WTC11 (cell line): Measurements from ENCODE around the gene GNB2. TPM values are rescaled to one million over a fixed set of nuclear protein-coding genes. Genes with fewer than 3 reads are reported as not detected.

ENCODE experiments used
- ATAC-seq: fragments of 200-7000 bp; cut with Tn5 transposase; 2 replicates; pipeline ENCODE4 v1.10.0; 2021; ENCODE audit warnings: mild to moderate bottlenecking, moderate library complexity
- CTCF ChIA-PET: fragments of 300-600 bp; sonication (Branson Sonifier 250); formaldehyde crosslinking; loops from one replicate; lab custom pipeline; 2021; ENCODE audit warnings: antibody characterized with exemption; lab: Charles Lee
- POLR2A ChIA-PET: fragments of 350-600 bp; sonication (Branson Sonifier 250); formaldehyde crosslinking; loops from one replicate; lab custom pipeline; 2021; ENCODE audit warnings: antibody characterized with exemption; lab: Charles Lee
- DNase-seq: peaks from one replicate; pipeline ENCODE4 v3.0.0; 2021; ENCODE audit warnings: low spot score
- H3K27ac Mint-ChIP-seq: 2 replicates; pipeline ENCODE4 v1.8.0; 2021; ENCODE audit warnings: mixed read lengths
- H3K27me3 Mint-ChIP-seq: 2 replicates; pipeline ENCODE4 v1.8.0; 2021; ENCODE audit warnings: low read depth, mild to moderate bottlenecking, moderate library complexity, mixed read lengths
- H3K36me3 Mint-ChIP-seq: 2 replicates; pipeline ENCODE4 v1.8.0; 2021; ENCODE audit warnings: mixed read lengths
- H3K4me1 Mint-ChIP-seq: 2 replicates; pipeline ENCODE4 v1.8.0; 2022; ENCODE audit warnings: mixed read lengths
- H3K4me3 Mint-ChIP-seq: 2 replicates; pipeline ENCODE4 v1.8.0; 2021; ENCODE audit warnings: mild to moderate bottlenecking, moderate library complexity, mixed read lengths
- H3K9me3 Mint-ChIP-seq: 2 replicates; pipeline ENCODE4 v1.8.0; 2021; ENCODE audit warnings: mixed read lengths
- ATF1 ChIP-seq: sonication (generic); formaldehyde crosslinking; IDR thresholded peaks from 2 replicates; pipeline ENCODE4 v1.8.1; 2023; ENCODE audit warnings: mild to moderate bottlenecking, moderate library complexity, missing genetic modification reagents
- FOXP4 ChIP-seq: sonication (generic); formaldehyde crosslinking; IDR thresholded peaks from 2 replicates; pipeline ENCODE4 v1.8.0; 2022; ENCODE audit warnings: mild to moderate bottlenecking, missing genetic modification reagents
- GABPB1 ChIP-seq: sonication (generic); formaldehyde crosslinking; IDR thresholded peaks from 2 replicates; pipeline ENCODE4 v1.8.1; 2023; ENCODE audit warnings: mild to moderate bottlenecking, missing genetic modification reagents
- MXD4 ChIP-seq: fragments of 250-450 bp; sonication (Bioruptor Pico); IDR thresholded peaks from 2 replicates; pipeline ENCODE4 v1.8.0; 2021; ENCODE audit warnings: mild to moderate bottlenecking, moderate library complexity, borderline replicate concordance
- MYBL2 ChIP-seq: sonication (generic); formaldehyde crosslinking; IDR thresholded peaks from 2 replicates; pipeline ENCODE4 v1.8.1; 2023; ENCODE audit warnings: mild to moderate bottlenecking, moderate library complexity, missing genetic modification reagents
- NFATC4 ChIP-seq: fragments of 250-450 bp; sonication (Bioruptor Pico); IDR thresholded peaks from 2 replicates; pipeline ENCODE4 v1.9.0; 2021; ENCODE audit warnings: mild to moderate bottlenecking
- NR1H2 ChIP-seq: sonication (generic); formaldehyde crosslinking; IDR thresholded peaks from 2 replicates; pipeline ENCODE4 v1.9.0; 2021; ENCODE audit warnings: mild to moderate bottlenecking, moderate library complexity, missing genetic modification reagents
- SMAD3 ChIP-seq: sonication (generic); formaldehyde crosslinking; IDR thresholded peaks from 2 replicates; pipeline ENCODE4 v1.8.0; 2022; ENCODE audit warnings: missing genetic modification reagents, mild to moderate bottlenecking, borderline replicate concordance
- SOX15 ChIP-seq: fragments of 250-450 bp; sonication (Bioruptor Pico); IDR thresholded peaks from 2 replicates; pipeline ENCODE4 v1.9.0; 2021; ENCODE audit warnings: mild to moderate bottlenecking
- TEAD4 ChIP-seq: sonication (generic); formaldehyde crosslinking; IDR thresholded peaks from 2 replicates; pipeline ENCODE4 v1.8.0; 2022; ENCODE audit warnings: mild to moderate bottlenecking, missing genetic modification reagents
- USF1 ChIP-seq: sonication (generic); formaldehyde crosslinking; IDR thresholded peaks from 2 replicates; pipeline ENCODE4 v1.8.0; 2022; ENCODE audit warnings: mild to moderate bottlenecking, missing genetic modification reagents
- ZBTB43 ChIP-seq: sonication (generic); formaldehyde crosslinking; IDR thresholded peaks from 2 replicates; pipeline ENCODE4 v1.8.1; 2023; ENCODE audit warnings: mild to moderate bottlenecking, missing genetic modification reagents
- ZMAT4 ChIP-seq: fragments of 250-450 bp; sonication (Bioruptor Pico); IDR thresholded peaks from 2 replicates; pipeline ENCODE4 v1.9.0; 2021; ENCODE audit warnings: mild to moderate bottlenecking
- ZNF121 ChIP-seq: sonication (generic); formaldehyde crosslinking; IDR thresholded peaks from 2 replicates; pipeline ENCODE4 v1.8.0; 2023; ENCODE audit warnings: missing genetic modification reagents
- ZNF232 ChIP-seq: sonication (generic); formaldehyde crosslinking; IDR thresholded peaks from 2 replicates; pipeline ENCODE4 v1.8.0; 2022; ENCODE audit warnings: mild to moderate bottlenecking, missing genetic modification reagents
- ZNF317 ChIP-seq: sonication (generic); formaldehyde crosslinking; IDR thresholded peaks from 2 replicates; pipeline ENCODE4 v1.8.1; 2023; ENCODE audit warnings: low read depth, mild to moderate bottlenecking, moderate library complexity, missing genetic modification reagents, borderline replicate concordance
- ZNF396 ChIP-seq: fragments of 250-450 bp; sonication (Bioruptor Pico); IDR thresholded peaks from 2 replicates; pipeline ENCODE4 v1.8.0; 2021; ENCODE audit warnings: mild to moderate bottlenecking, moderate library complexity, borderline replicate concordance
- ZNF671 ChIP-seq: fragments of 250-450 bp; sonication (Bioruptor Pico); IDR thresholded peaks from 2 replicates; pipeline ENCODE4 v1.8.0; 2021; ENCODE audit warnings: mild to moderate bottlenecking
- total RNA-seq: library from RNA; stranded (reverse); gene quantifications from 3 replicates; pipeline ENCODE4 v1.2.3, GENCODE V29; 2021
- TF ChIP-seq, protein P1 (sequence below): sonication (generic); formaldehyde crosslinking; IDR thresholded peaks from 2 replicates; pipeline ENCODE4 v1.8.1; 2023; ENCODE audit warnings: mild to moderate bottlenecking, missing genetic modification reagents, moderate library complexity
- TF ChIP-seq, protein P2 (sequence below): sonication (generic); formaldehyde crosslinking; IDR thresholded peaks from 2 replicates; pipeline ENCODE4 v1.8.1; 2022; ENCODE audit warnings: low read depth, mild to moderate bottlenecking, moderate library complexity, missing genetic modification reagents, borderline replicate concordance

Gene GNB2
- total RNA-seq, 1 experiment from 2014 or later = 194 TPM

GRCh38 chr7:100719523-100720278 lies 46.2 kb downstream of the GNB2 start:
- DNase-seq (no peak), ATAC-seq (peak; percentile 17)
- Mint-ChIP-seq H3K4me3 (peak overlapping the region; percentile 65), H3K36me3 (peaks cover 8% of the 10 kb centered on the region; the same call in 1 of the 2 replicates), H3K27ac (no peak overlapping the region), H3K27me3 (peaks cover 62% of the 10 kb centered on the region), H3K9me3 (peaks cover 16% of the 10 kb centered on the region), H3K4me1 (peaks cover 4% of the 10 kb centered on the region)
- CTCF ChIA-PET = interaction anchor here (0.7 to 3.5 kb wide), 15 partner anchors 7 to 170 kb away, joined by 3 to 43 read pairs (median 4); partner anchors contain the start of genes POP7, SLC12A9 and UFSP1
- POLR2A ChIA-PET = interaction anchor here (0.5 to 1.3 kb wide), 4 partner anchors 14 to 134 kb away, joined by 3 to 5 read pairs (median 4); partner anchors contain the start of genes FBXO24, LRCH4, POP7 and SLC12A9
- TF ChIP-seq SMAD3 (CRISPR knock-in tag) = no peak
- no peak for TF ChIP-seq MXD4
- TF ChIP-seq MYBL2 = no peak
- no peak for TF ChIP-seq ZBTB43 (CRISPR knock-in tag)
- no peak for TF ChIP-seq TEAD4 (CRISPR knock-in tag)
- no peak for TF ChIP-seq USF1
- TF ChIP-seq, protein P1, sequence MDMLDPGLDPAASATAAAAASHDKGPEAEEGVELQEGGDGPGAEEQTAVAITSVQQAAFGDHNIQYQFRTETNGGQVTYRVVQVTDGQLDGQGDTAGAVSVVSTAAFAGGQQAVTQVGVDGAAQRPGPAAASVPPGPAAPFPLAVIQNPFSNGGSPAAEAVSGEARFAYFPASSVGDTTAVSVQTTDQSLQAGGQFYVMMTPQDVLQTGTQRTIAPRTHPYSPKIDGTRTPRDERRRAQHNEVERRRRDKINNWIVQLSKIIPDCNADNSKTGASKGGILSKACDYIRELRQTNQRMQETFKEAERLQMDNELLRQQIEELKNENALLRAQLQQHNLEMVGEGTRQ (CRISPR knock-in tag) = no peak
- no peak for TF ChIP-seq NR1H2 (CRISPR knock-in tag)
- TF ChIP-seq ZNF396 = no peak
- no peak for TF ChIP-seq FOXP4 (CRISPR knock-in tag)
- no peak for TF ChIP-seq SOX15
- TF ChIP-seq ZNF121 (CRISPR knock-in tag) = no peak
- no peak for TF ChIP-seq GABPB1 (CRISPR knock-in tag)
- TF ChIP-seq ZMAT4 (CRISPR knock-in tag) = no peak
- no peak for TF ChIP-seq ZNF317 (CRISPR knock-in tag)

DNA sequence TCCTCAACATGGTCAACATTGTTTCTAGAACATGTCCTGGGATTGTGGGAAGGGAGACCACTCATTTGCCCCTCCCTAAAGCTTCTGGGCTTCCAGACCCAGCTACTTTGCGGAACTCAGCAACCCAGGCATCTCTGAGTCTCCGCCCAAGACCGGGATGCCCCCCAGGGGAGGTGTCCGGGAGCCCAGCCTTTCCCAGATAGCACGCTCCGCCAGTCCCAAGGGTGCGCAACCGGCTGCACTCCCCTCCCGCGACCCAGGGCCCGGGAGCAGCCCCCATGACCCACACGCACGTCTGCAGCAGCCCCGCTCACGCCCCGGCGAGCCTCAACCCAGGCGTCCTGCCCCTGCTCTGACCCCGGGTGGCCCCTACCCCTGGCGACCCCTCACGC lies 46.7 kb downstream of the GNB2 start, which contains the start of gene EPO:
EPO (plus strand) TSS at position 190 of the 392 bp plus-strand sequence. CDS start 513 bp downstream, outside the sequence.
- Mint-ChIP-seq H3K36me3 (peaks cover 8% of the 10 kb centered on the region; the same call in 1 of the 2 replicates), H3K27ac (no peak within 1 kb of the TSS), H3K27me3 (peaks cover 63% of the 10 kb centered on the region), H3K4me3 (peak within 1 kb of the TSS; percentile 65), H3K9me3 (peaks cover 16% of the 10 kb centered on the region), H3K4me1 (peaks cover 7% of the 10 kb centered on the region)
- ChIA-PET CTCF (interaction anchor here (0.7 to 3.5 kb wide), 15 partner anchors 8 to 170 kb away, joined by 3 to 43 read pairs (median 4); partner anchors contain the start of genes POP7, SLC12A9, TFR2 and UFSP1), POLR2A (interaction anchor here (0.5 to 1.3 kb wide), 3 partner anchors 11 to 132 kb away, joined by 3 to 5 read pairs (median 3); partner anchors contain the start of genes POP7 and SLC12A9)
- TF ChIP-seq ZNF121 (CRISPR knock-in tag) = no peak
- TF ChIP-seq NFATC4 (CRISPR knock-in tag) = no peak
- TF ChIP-seq, protein P2, sequence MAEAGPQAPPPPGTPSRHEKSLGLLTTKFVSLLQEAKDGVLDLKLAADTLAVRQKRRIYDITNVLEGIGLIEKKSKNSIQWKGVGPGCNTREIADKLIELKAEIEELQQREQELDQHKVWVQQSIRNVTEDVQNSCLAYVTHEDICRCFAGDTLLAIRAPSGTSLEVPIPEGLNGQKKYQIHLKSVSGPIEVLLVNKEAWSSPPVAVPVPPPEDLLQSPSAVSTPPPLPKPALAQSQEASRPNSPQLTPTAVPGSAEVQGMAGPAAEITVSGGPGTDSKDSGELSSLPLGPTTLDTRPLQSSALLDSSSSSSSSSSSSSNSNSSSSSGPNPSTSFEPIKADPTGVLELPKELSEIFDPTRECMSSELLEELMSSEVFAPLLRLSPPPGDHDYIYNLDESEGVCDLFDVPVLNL = no peak
- TF ChIP-seq ATF1 (CRISPR knock-in tag) = no peak
- no peak for TF ChIP-seq ZNF232 (CRISPR knock-in tag)
- no peak for TF ChIP-seq ZNF671 (CRISPR knock-in tag)
- peak; percentile 26 for DNase-seq
- peak; percentile 13 for ATAC-seq
